HEK293 (cell line): Measurements from ENCODE around the gene CYP4F3.

Experiments used
- CTCF ChIP-seq: fragments of 450-650 bp; formaldehyde crosslinking; IDR thresholded peaks from 2 replicates; pipeline ENCODE4 v1.5.1; 2016; ENCODE audit warnings: missing biosample characterization, missing genetic modification characterization
- PRDM10 ChIP-seq: fragments of 450-650 bp; formaldehyde crosslinking; IDR thresholded peaks from 2 replicates; pipeline ENCODE4 v1.5.1; 2016; ENCODE audit warnings: missing biosample characterization, missing genetic modification characterization
- ZNF274 ChIP-seq, 2 experiments: fragments of 200-500 bp in 1 of 2; fragments of 450-650 bp in 1 of 2; sonication (Bioruptor generic) in 1 of 2; formaldehyde crosslinking in 1 of 2; IDR thresholded peaks; 2 replicates each; pipeline versions ENCODE4 v1.5.1 to v1.6.1; 2014 to 2016; ENCODE audit warnings: borderline replicate concordance in 1 of 2, inconsistent platforms in 1 of 2, low read length in 1 of 2, missing biosample characterization in 1 of 2, missing genetic modification characterization in 1 of 2
- ZNF48 ChIP-seq: fragments of 450-650 bp; formaldehyde crosslinking; IDR thresholded peaks from 2 replicates; pipeline ENCODE4 v1.5.1; 2016; ENCODE audit warnings: missing biosample characterization, missing genetic modification characterization

GRCh38 chr19:15649526-15649925 lies 8.8 kb downstream of the CYP4F3 start:
- no peak for TF ChIP-seq CTCF (tag by site-specific recombination)
- TF ChIP-seq PRDM10 (tag by site-specific recombination): no peak
- TF ChIP-seq ZNF48 (tag by site-specific recombination): no peak
- no peak for TF ChIP-seq ZNF274 (IDR thresholded peaks at IDR 0.05; ENCODE audit: low read length)
- no peak for TF ChIP-seq ZNF274 (tag by site-specific recombination; IDR thresholded peaks at IDR 0.05; ENCODE audit: borderline replicate concordance)
